Peyer's patch (tissue), 4 donors: Measurements from ENCODE around the gene COL13A1.

Experiments
- CTCF ChIP-seq, 6 experiments: fragments of 450-650 bp in 4 of 6; fragments of 200-600 bp in 2 of 6; sonication (generic) in 1 of 6; IDR thresholded peaks; one replicate each; pipeline ENCODE4 v1.5.1; 2017 to 2019; ENCODE audit warnings: antibody characterized with exemption in 6 of 6, mild to moderate bottlenecking in 3 of 6, moderate library complexity in 1 of 6
- POLR2A ChIP-seq, 2 donors: fragments of 450-650 bp; IDR thresholded peaks; one replicate each; pipeline ENCODE4 v1.5.1; 2017; ENCODE audit warnings: antibody characterized with exemption in 2 of 2, mild to moderate bottlenecking in 2 of 2, moderate library complexity in 2 of 2

- TF ChIP-seq CTCF (IDR thresholded peaks at IDR 0.05), result no peak
- TF ChIP-seq POLR2A (IDR thresholded peaks at IDR 0.05), result no peak
These were observed 105.8 kb downstream of the COL13A1 start for GRCh38 chr10:69907517-69907916.
